Gastrocnemius medialis (tissue), 4 donors: Measurements from ENCODE around the gene ARL5C.

Source experiments
- POLR2A ChIP-seq, 2 donors: fragments of 450-650 bp; IDR thresholded peaks; one replicate each; pipeline ENCODE4 v1.6.1; 2017; ENCODE audit warnings: antibody characterized with exemption in 2 of 2, mild to moderate bottlenecking in 2 of 2, moderate library complexity in 2 of 2
- TF ChIP-seq, protein P1 (sequence below), 5 experiments: fragments of 450-650 bp in 3 of 5; fragments of 200-600 bp in 2 of 5; sonication (generic) in 2 of 5; IDR thresholded peaks in 4 of 5; conservative IDR thresholded peaks in 1 of 5; 1 replicate in 4 of 5; 2 replicates in 1 of 5; pipeline ENCODE4 v1.5.1; 2016 to 2019; ENCODE audit warnings: antibody characterized with exemption in 5 of 5, mild to moderate bottlenecking in 3 of 5, moderate library complexity in 3 of 5

DNA sequence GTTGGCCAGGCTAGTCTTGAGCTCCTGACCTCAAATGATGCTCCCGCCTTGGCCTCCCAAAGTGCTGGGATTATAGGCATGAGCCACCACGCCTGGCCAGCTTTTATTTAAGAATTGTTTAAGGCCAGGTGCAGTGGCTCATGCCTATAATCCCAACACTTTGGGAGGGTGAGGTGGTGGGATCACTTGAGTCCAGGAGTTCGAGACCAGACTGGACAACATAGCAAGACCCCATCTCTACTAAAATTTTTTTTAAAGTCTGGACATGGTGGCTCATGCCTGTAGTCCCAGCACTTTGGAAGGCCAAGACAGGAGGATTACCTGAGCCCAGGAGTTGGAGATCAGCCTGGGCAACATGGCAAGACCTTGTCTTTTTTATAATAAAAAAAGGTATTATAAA is 19.7 kb downstream of the ARL5C start:
- TF ChIP-seq, protein P1, sequence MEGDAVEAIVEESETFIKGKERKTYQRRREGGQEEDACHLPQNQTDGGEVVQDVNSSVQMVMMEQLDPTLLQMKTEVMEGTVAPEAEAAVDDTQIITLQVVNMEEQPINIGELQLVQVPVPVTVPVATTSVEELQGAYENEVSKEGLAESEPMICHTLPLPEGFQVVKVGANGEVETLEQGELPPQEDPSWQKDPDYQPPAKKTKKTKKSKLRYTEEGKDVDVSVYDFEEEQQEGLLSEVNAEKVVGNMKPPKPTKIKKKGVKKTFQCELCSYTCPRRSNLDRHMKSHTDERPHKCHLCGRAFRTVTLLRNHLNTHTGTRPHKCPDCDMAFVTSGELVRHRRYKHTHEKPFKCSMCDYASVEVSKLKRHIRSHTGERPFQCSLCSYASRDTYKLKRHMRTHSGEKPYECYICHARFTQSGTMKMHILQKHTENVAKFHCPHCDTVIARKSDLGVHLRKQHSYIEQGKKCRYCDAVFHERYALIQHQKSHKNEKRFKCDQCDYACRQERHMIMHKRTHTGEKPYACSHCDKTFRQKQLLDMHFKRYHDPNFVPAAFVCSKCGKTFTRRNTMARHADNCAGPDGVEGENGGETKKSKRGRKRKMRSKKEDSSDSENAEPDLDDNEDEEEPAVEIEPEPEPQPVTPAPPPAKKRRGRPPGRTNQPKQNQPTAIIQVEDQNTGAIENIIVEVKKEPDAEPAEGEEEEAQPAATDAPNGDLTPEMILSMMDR (IDR thresholded peaks at IDR 0.05 in 4 of 5, conservative IDR thresholded peaks at IDR 0.05 in 1 of 5), result no peak
- no peak for TF ChIP-seq POLR2A (IDR thresholded peaks at IDR 0.05)
